ENCODE measurements around the gene DTNBP1.
"Not testable (repeated sequence)": the region's sequence is repeated elsewhere in the genome, so short reads cannot be mapped to it uniquely, and the experiment has no call there.

The DTNBP1 gene

GRCh38 chr6:15672291-15672690 is 9.5 kb upstream of the DTNBP1 start:
- in situ Hi-C loops (cut with MboI; ENCODE audit: low pct_unique_long_range_greater_than_20kb, low sequenced_read_pairs, unreplicated experiment), result no loop called here
- DNase-seq (ENCODE audit: low spot score), result no peak
- TF ChIP-seq CTCF (IDR thresholded peaks at IDR 0.05; ENCODE audit: extremely low read depth, insufficient read depth, missing control alignments), result no peak

- in situ Hi-C loops (cut with MboI; ENCODE audit: low pct_unique_long_range_greater_than_20kb, low sequenced_read_pairs, unreplicated experiment), result no loop called here
- no peak for TF ChIP-seq CTCF (IDR thresholded peaks at IDR 0.05; ENCODE audit: extremely low read depth, insufficient read depth, missing control alignments)
- no peak for DNase-seq (ENCODE audit: low spot score)
These were observed 6.1 kb upstream of the DTNBP1 start for GRCh38 chr6:15668918-15669317.

GRCh38 chr6:15666896-15667295 is 4.1 kb upstream of the DTNBP1 start:
- DNase-seq (ENCODE audit: low spot score); in situ Hi-C loops (cut with MboI; ENCODE audit: low pct_unique_long_range_greater_than_20kb, low sequenced_read_pairs, unreplicated experiment): not testable (repeated sequence)

- in situ Hi-C loops (cut with MboI; ENCODE audit: low pct_unique_long_range_greater_than_20kb, low sequenced_read_pairs, unreplicated experiment), result no loop called here
- TF ChIP-seq CTCF (IDR thresholded peaks at IDR 0.05; ENCODE audit: extremely low read depth, insufficient read depth, missing control alignments), result no peak
- DNase-seq (ENCODE audit: low spot score), result no peak
These were observed 2.4 kb upstream of the DTNBP1 start for GRCh38 chr6:15665237-15665636.

GRCh38 chr6:15663130-15663871 is 473 bp upstream of the DTNBP1 start:
- DNase-seq (ENCODE audit: low spot score), result no peak
- in situ Hi-C loops (cut with MboI; ENCODE audit: low pct_unique_long_range_greater_than_20kb, low sequenced_read_pairs, unreplicated experiment), result no loop called here
- TF ChIP-seq CTCF (IDR thresholded peaks at IDR 0.05; ENCODE audit: extremely low read depth, insufficient read depth, missing control alignments), result no peak

- no peak for DNase-seq (ENCODE audit: low spot score)
- TF ChIP-seq CTCF (IDR thresholded peaks at IDR 0.05; ENCODE audit: extremely low read depth, insufficient read depth, missing control alignments), result no peak
- in situ Hi-C loops (cut with MboI; ENCODE audit: low pct_unique_long_range_greater_than_20kb, low sequenced_read_pairs, unreplicated experiment), result no loop called here
These were observed 939 bp downstream of the DTNBP1 start for GRCh38 chr6:15661853-15662325.

GRCh38 chr6:15659181-15659580 is 3.6 kb downstream of the DTNBP1 start:
- in situ Hi-C loops (cut with MboI; ENCODE audit: low pct_unique_long_range_greater_than_20kb, low sequenced_read_pairs, unreplicated experiment), result no loop called here
- DNase-seq (ENCODE audit: low spot score), result no peak
- TF ChIP-seq CTCF (IDR thresholded peaks at IDR 0.05; ENCODE audit: extremely low read depth, insufficient read depth, missing control alignments), result no peak

All from GM13977 (cell line).